WTC11 (cell line): ENCODE results near the gene LDAH. TPM values are rescaled to one million over a fixed set of nuclear protein-coding genes. Genes with fewer than 3 reads are reported as not detected.

ENCODE experiments used
- ATAC-seq: fragments of 200-7000 bp; cut with Tn5 transposase; 2 replicates; pipeline ENCODE4 v1.10.0; 2021; ENCODE audit warnings: mild to moderate bottlenecking, moderate library complexity
- CTCF ChIA-PET: fragments of 300-600 bp; sonication (Branson Sonifier 250); formaldehyde crosslinking; loops from one replicate; lab custom pipeline; 2021; ENCODE audit warnings: antibody characterized with exemption; lab: Charles Lee
- POLR2A ChIA-PET: fragments of 350-600 bp; sonication (Branson Sonifier 250); formaldehyde crosslinking; loops from one replicate; lab custom pipeline; 2021; ENCODE audit warnings: antibody characterized with exemption; lab: Charles Lee
- DNase-seq: peaks from one replicate; pipeline ENCODE4 v3.0.0; 2021; ENCODE audit warnings: low spot score
- H3K27ac Mint-ChIP-seq: 2 replicates; pipeline ENCODE4 v1.8.0; 2021; ENCODE audit warnings: mixed read lengths
- H3K27me3 Mint-ChIP-seq: 2 replicates; pipeline ENCODE4 v1.8.0; 2021; ENCODE audit warnings: low read depth, mild to moderate bottlenecking, moderate library complexity, mixed read lengths
- H3K36me3 Mint-ChIP-seq: 2 replicates; pipeline ENCODE4 v1.8.0; 2021; ENCODE audit warnings: mixed read lengths
- H3K4me1 Mint-ChIP-seq: 2 replicates; pipeline ENCODE4 v1.8.0; 2022; ENCODE audit warnings: mixed read lengths
- H3K4me3 Mint-ChIP-seq: 2 replicates; pipeline ENCODE4 v1.8.0; 2021; ENCODE audit warnings: mild to moderate bottlenecking, moderate library complexity, mixed read lengths
- H3K9me3 Mint-ChIP-seq: 2 replicates; pipeline ENCODE4 v1.8.0; 2021; ENCODE audit warnings: mixed read lengths
- E2F4 ChIP-seq: sonication (generic); formaldehyde crosslinking; IDR thresholded peaks from 2 replicates; pipeline ENCODE4 v1.8.1; 2022; ENCODE audit warnings: low read depth, mild to moderate bottlenecking, moderate library complexity, missing genetic modification reagents, borderline replicate concordance
- ERG ChIP-seq: fragments of 250-450 bp; sonication (Bioruptor Pico); IDR thresholded peaks from 2 replicates; pipeline ENCODE4 v1.8.0; 2021; ENCODE audit warnings: mild to moderate bottlenecking
- FOXP1 ChIP-seq: sonication (generic); formaldehyde crosslinking; IDR thresholded peaks from 2 replicates; pipeline ENCODE4 v1.8.0; 2022; ENCODE audit warnings: missing genetic modification reagents, mild to moderate bottlenecking, moderate library complexity, borderline replicate concordance
- HMGXB4 ChIP-seq: sonication (generic); formaldehyde crosslinking; IDR thresholded peaks from 2 replicates; pipeline ENCODE4 v1.8.1; 2023; ENCODE audit warnings: mild to moderate bottlenecking, moderate library complexity, missing genetic modification reagents
- MXD4 ChIP-seq: fragments of 250-450 bp; sonication (Bioruptor Pico); IDR thresholded peaks from 2 replicates; pipeline ENCODE4 v1.8.0; 2021; ENCODE audit warnings: mild to moderate bottlenecking, moderate library complexity, borderline replicate concordance
- NFATC4 ChIP-seq: fragments of 250-450 bp; sonication (Bioruptor Pico); IDR thresholded peaks from 2 replicates; pipeline ENCODE4 v1.9.0; 2021; ENCODE audit warnings: mild to moderate bottlenecking
- NFYB ChIP-seq: sonication (generic); formaldehyde crosslinking; conservative IDR thresholded peaks from 2 replicates; pipeline ENCODE4 v1.8.0; 2022; ENCODE audit warnings: low read depth, missing genetic modification reagents
- OVOL2 ChIP-seq: fragments of 250-450 bp; sonication (Bioruptor Pico); IDR thresholded peaks from 2 replicates; pipeline ENCODE4 v1.9.0; 2021; ENCODE audit warnings: mild to moderate bottlenecking, borderline replicate concordance
- PREB ChIP-seq: sonication (generic); formaldehyde crosslinking; IDR thresholded peaks from 2 replicates; pipeline ENCODE4 v1.8.1; 2022; ENCODE audit warnings: mild to moderate bottlenecking, missing genetic modification reagents, moderate library complexity, borderline replicate concordance
- TEAD1 ChIP-seq: sonication (generic); formaldehyde crosslinking; IDR thresholded peaks from 2 replicates; pipeline ENCODE4 v1.8.0; 2022; ENCODE audit warnings: mild to moderate bottlenecking, missing genetic modification reagents
- ZBTB43 ChIP-seq: sonication (generic); formaldehyde crosslinking; IDR thresholded peaks from 2 replicates; pipeline ENCODE4 v1.8.1; 2023; ENCODE audit warnings: mild to moderate bottlenecking, missing genetic modification reagents
- ZNF263 ChIP-seq: sonication (generic); formaldehyde crosslinking; IDR thresholded peaks from 2 replicates; pipeline ENCODE4 v1.8.1; 2022; ENCODE audit warnings: low read depth, mild to moderate bottlenecking, moderate library complexity, missing genetic modification reagents
- ZNF396 ChIP-seq: fragments of 250-450 bp; sonication (Bioruptor Pico); IDR thresholded peaks from 2 replicates; pipeline ENCODE4 v1.8.0; 2021; ENCODE audit warnings: mild to moderate bottlenecking, moderate library complexity, borderline replicate concordance
- ZNF512 ChIP-seq: sonication (generic); formaldehyde crosslinking; IDR thresholded peaks from 2 replicates; pipeline ENCODE4 v1.8.1; 2022; ENCODE audit warnings: missing genetic modification reagents, borderline replicate concordance
- total RNA-seq: library from RNA; stranded (reverse); gene quantifications from 3 replicates; pipeline ENCODE4 v1.2.3, GENCODE V29; 2021

Gene LDAH
- total RNA-seq, 1 experiment from 2014 or later = 20.5 TPM

- H3K27ac Mint-ChIP-seq = no peak overlapping the region
- H3K36me3 Mint-ChIP-seq = no peaks in the 10 kb centered on the region
- TF ChIP-seq NFYB (CRISPR knock-in tag) = no peak
- TF ChIP-seq E2F4 = no peak
- TF ChIP-seq ZBTB43 (CRISPR knock-in tag) = no peak
- TF ChIP-seq FOXP1 (CRISPR knock-in tag) = no peak
- no peak for TF ChIP-seq PREB (CRISPR knock-in tag)
- 0 out of 2 replicates have a peak, but pooled peaks have one; percentile 23 for TF ChIP-seq HMGXB4 (CRISPR knock-in tag)
- no peak for TF ChIP-seq MXD4 (CRISPR knock-in tag)
- peaks cover 55% of the 10 kb centered on the region for H3K4me1 Mint-ChIP-seq
- DNase-seq (no peak), ATAC-seq (no peak)
- CTCF ChIA-PET = interaction anchor here (2.8 to 10.1 kb wide), 2 partner anchors 6 to 19 kb away, joined by 15 to 329 read pairs; partner anchors contain the start of genes GDF7 and HS1BP3
- H3K4me3 Mint-ChIP-seq = peak overlapping the region; percentile 53
- POLR2A ChIA-PET = interaction anchor here (0.7 to 1.0 kb wide), 2 partner anchors 13 to 153 kb away, joined by 3 read pairs; partner anchors contain the start of gene LDAH
- H3K9me3 Mint-ChIP-seq = no peaks in the 10 kb centered on the region
- H3K27me3 Mint-ChIP-seq = peaks cover 96% of the 10 kb centered on the region
These were observed 153.2 kb downstream of the LDAH start for GRCh38 chr2:20669562-20670314.

GRCh38 chr2:20668871-20669475 lies 153.9 kb downstream of the LDAH start:
- CTCF ChIA-PET = interaction anchor here (2.8 kb wide), 1 partner anchor 18 kb away, joined by 15 read pairs; the partner anchor contains the start of gene HS1BP3

GRCh38 chr2:20668451-20668850 lies 154.4 kb downstream of the LDAH start:
- H3K36me3 Mint-ChIP-seq = no peaks in the 10 kb centered on the region
- H3K27ac Mint-ChIP-seq = no peak overlapping the region

More at GRCh38 chr2:20668871-20669475, 153.9 kb downstream of the LDAH start:
- TF ChIP-seq ERG (CRISPR knock-in tag) (no peak), OVOL2 (CRISPR knock-in tag) (no peak), NFATC4 (CRISPR knock-in tag) (no peak), ZNF263 (CRISPR knock-in tag) (peak; percentile 30; the same call in 1 of the 2 replicates)
- ATAC-seq (no peak), DNase-seq (no peak)
- peaks cover 96% of the 10 kb centered on the region for H3K27me3 Mint-ChIP-seq
- no peaks in the 10 kb centered on the region for H3K36me3 Mint-ChIP-seq
- peaks cover 55% of the 10 kb centered on the region for H3K4me1 Mint-ChIP-seq
- POLR2A ChIA-PET = interaction anchor here (0.7 kb wide), 1 partner anchor 14 kb away, joined by 3 read pairs; no protein-coding TSS in a partner anchor
- no peaks in the 10 kb centered on the region for H3K9me3 Mint-ChIP-seq
- peak overlapping the region; percentile 53; the same call in 1 of the 2 replicates for H3K4me3 Mint-ChIP-seq
- H3K27ac Mint-ChIP-seq = no peak overlapping the region

More at GRCh38 chr2:20668451-20668850, 154.4 kb downstream of the LDAH start:
- ChIA-PET POLR2A (no interaction called here), CTCF (interaction anchor here (0.9 to 8.9 kb wide), 2 partner anchors 6 to 295 kb away, joined by 3 to 329 read pairs; no protein-coding TSS in a partner anchor)
- H3K4me3 Mint-ChIP-seq = peak overlapping the region; percentile 53
- H3K9me3 Mint-ChIP-seq = no peaks in the 10 kb centered on the region
- H3K27me3 Mint-ChIP-seq = peaks cover 96% of the 10 kb centered on the region
- TF ChIP-seq ZNF512 (CRISPR knock-in tag) = no peak
- TF ChIP-seq ZNF396 = no peak
- no peak for TF ChIP-seq TEAD1
- peaks cover 55% of the 10 kb centered on the region for H3K4me1 Mint-ChIP-seq
- DNase-seq (no peak), ATAC-seq (no peak)
